GM23338 (cell line): ENCODE results near the gene CLC. TPM values are rescaled to one million over a fixed set of nuclear protein-coding genes. Genes with fewer than 3 reads are reported as not detected.

Source experiments
- ATAC-seq: fragments of 200-7000 bp; cut with Tn5 transposase; 3 replicates; pipeline ENCODE4 v1.9.1; 2020
- DNase-seq: peaks from one replicate; pipeline ENCODE4 v3.0.0-alpha.2; 2015; ENCODE audit warnings: low spot score
- H2AFZ ChIP-seq: fragments of 200-600 bp; sonication (generic); 2 replicates; pipeline ENCODE4 v1.8.0; 2016; ENCODE audit warnings: antibody characterized with exemption, mild to moderate bottlenecking, moderate library complexity
- H3F3A ChIP-seq: fragments of 200-600 bp; sonication (generic); replicated peaks from 2 replicates; pipeline ENCODE4 v1.8.0; 2017; ENCODE audit warnings: antibody characterized with exemption, mixed run types, low read depth
- H3K27ac ChIP-seq: fragments of 200-600 bp; sonication (generic); 2 replicates; pipeline ENCODE4 v1.6.1; 2016; ENCODE audit warnings: low read depth
- H3K27me3 ChIP-seq: fragments of 200-600 bp; sonication (generic); 2 replicates; pipeline ENCODE4 v1.8.0; 2016; ENCODE audit warnings: mild to moderate bottlenecking, mixed run types, moderate library complexity; ENCODE audit not compliant: insufficient read depth
- H3K36me3 ChIP-seq: fragments of 200-600 bp; sonication (generic); 2 replicates; pipeline ENCODE4 v1.8.0; 2016; ENCODE audit warnings: mild to moderate bottlenecking; ENCODE audit not compliant: insufficient read depth
- H3K4me1 ChIP-seq: fragments of 200-600 bp; sonication (generic); 2 replicates; pipeline ENCODE4 v1.8.0; 2016; ENCODE audit warnings: mild to moderate bottlenecking, moderate library complexity; ENCODE audit not compliant: insufficient read depth
- H3K4me2 ChIP-seq: fragments of 200-600 bp; sonication (generic); 2 replicates; pipeline ENCODE4 v1.7.1; 2017; ENCODE audit warnings: mixed run types
- H3K4me3 ChIP-seq: fragments of 200-600 bp; sonication (generic); 2 replicates; pipeline ENCODE4 v1.6.1; 2016; ENCODE audit warnings: mixed run types
- H3K79me2 ChIP-seq: fragments of 200-600 bp; sonication (generic); replicated peaks from 2 replicates; pipeline ENCODE4 v1.8.0; 2017; ENCODE audit warnings: mild to moderate bottlenecking; ENCODE audit not compliant: insufficient read depth
- H3K9me2 ChIP-seq: fragments of 200-600 bp; sonication (generic); 2 replicates; pipeline ENCODE4 v1.8.0; 2017; ENCODE audit not compliant: insufficient read depth
- H4K20me1 ChIP-seq: fragments of 200-600 bp; sonication (generic); replicated peaks from 2 replicates; pipeline ENCODE4 v1.8.0; 2017; ENCODE audit warnings: mild to moderate bottlenecking; ENCODE audit not compliant: insufficient read depth
- H3K27ac Mint-ChIP-seq: 2 replicates; pipeline ENCODE4 v1.8.0; 2020; ENCODE audit warnings: inconsistent platforms, mild to moderate bottlenecking, moderate library complexity, mixed read lengths
- H3K27me3 Mint-ChIP-seq: 3 replicates; pipeline ENCODE4 v1.8.0; 2022; ENCODE audit warnings: low read depth, mild to moderate bottlenecking, moderate library complexity, mixed read lengths, inconsistent platforms; ENCODE audit not compliant: insufficient read depth, poor library complexity
- H3K36me3 Mint-ChIP-seq: 3 replicates; pipeline ENCODE4 v1.8.0; 2021; ENCODE audit warnings: low read depth, mild to moderate bottlenecking, inconsistent platforms, moderate library complexity, mixed read lengths
- H3K4me1 Mint-ChIP-seq: 3 replicates; pipeline ENCODE4 v1.8.0; 2020; ENCODE audit warnings: mild to moderate bottlenecking, inconsistent platforms, mixed read lengths
- H3K4me3 Mint-ChIP-seq: 3 replicates; pipeline ENCODE4 v1.8.0; 2021; ENCODE audit warnings: moderate library complexity, mild to moderate bottlenecking, inconsistent platforms, mixed read lengths
- H3K9me3 Mint-ChIP-seq: 3 replicates; pipeline ENCODE4 v1.8.0; 2020; ENCODE audit warnings: moderate library complexity, mild to moderate bottlenecking, inconsistent platforms, mixed read lengths
- CREB1 ChIP-seq: fragments of 250-450 bp; sonication (Bioruptor Pico); IDR thresholded peaks from 2 replicates; pipeline ENCODE4 v1.5.0; 2020; ENCODE audit warnings: low read depth, mild to moderate bottlenecking, moderate library complexity
- ETS1 ChIP-seq: IDR thresholded peaks from 2 replicates; pipeline ENCODE4 v1.6.1; 2016; ENCODE audit warnings: antibody characterized with exemption
- EZH2 ChIP-seq: fragments of 200-600 bp; sonication (generic); IDR thresholded peaks from one replicate; pipeline ENCODE4 v1.8.0; 2017; ENCODE audit warnings: antibody characterized with exemption, mild to moderate bottlenecking, low read depth; ENCODE audit not compliant: unreplicated experiment
- EZH2phosphoT487 ChIP-seq: fragments of 200-600 bp; sonication (generic); IDR thresholded peaks from one replicate; pipeline ENCODE4 v1.8.1; 2018; ENCODE audit warnings: antibody characterized with exemption; ENCODE audit not compliant: unreplicated experiment
- JUNB ChIP-seq: IDR thresholded peaks from one replicate; pipeline ENCODE4 v1.6.1; 2016; ENCODE audit warnings: antibody characterized with exemption; ENCODE audit not compliant: unreplicated experiment
- NANOG ChIP-seq: IDR thresholded peaks from 2 replicates; pipeline ENCODE4 v1.6.1; 2016; ENCODE audit warnings: antibody characterized with exemption, borderline replicate concordance
- POLR2AphosphoS5 ChIP-seq: IDR thresholded peaks from 2 replicates; pipeline ENCODE4 v1.6.1; 2016; ENCODE audit warnings: antibody characterized with exemption, low read depth
- REST ChIP-seq: IDR thresholded peaks from one replicate; pipeline ENCODE4 v1.6.1; 2018; ENCODE audit warnings: antibody characterized with exemption; ENCODE audit not compliant: unreplicated experiment
- STAT1 ChIP-seq: IDR thresholded peaks from one replicate; pipeline ENCODE4 v1.6.1; 2016; ENCODE audit warnings: antibody characterized with exemption; ENCODE audit not compliant: unreplicated experiment
- ZNF114 ChIP-seq: fragments of 250-450 bp; sonication (Bioruptor Pico); IDR thresholded peaks from 2 replicates; pipeline ENCODE4 v1.5.0; 2020; ENCODE audit warnings: mild to moderate bottlenecking, moderate library complexity
- ZNF331 ChIP-seq: fragments of 250-450 bp; sonication (Bioruptor Pico); IDR thresholded peaks from 2 replicates; pipeline ENCODE4 v1.5.0; 2020; ENCODE audit warnings: low read depth, mild to moderate bottlenecking, moderate library complexity
- polyA plus RNA-seq: library from polyadenylated mRNA; unstranded; fragments of >200 nt; fragmentation: Nextera tagmentation; extraction: Ambion mirVana; gene quantifications from 2 replicates; pipeline ENCODE4 v1.2.1, GENCODE V29; 2016
- total RNA-seq: library from RNA; depleted of rRNA; stranded (reverse); fragments of >200 nt; shearing (Covaris generic); gene quantifications from 2 replicates; pipeline ENCODE4 v1.2.3, GENCODE V29; 2014
- TF ChIP-seq, protein P1 (sequence below), 2 experiments: fragments of 200-600 bp in 1 of 2; sonication (generic) in 1 of 2; conservative IDR thresholded peaks; 2 replicates each; pipeline versions ENCODE4 v1.5.1 to v1.6.1; 2016 to 2017; ENCODE audit warnings: antibody characterized with exemption in 2 of 2, low read depth in 2 of 2, mild to moderate bottlenecking in 2 of 2, moderate library complexity in 1 of 2
- TF ChIP-seq, protein P2 (sequence below): fragments of 250-450 bp; sonication (Bioruptor Pico); IDR thresholded peaks from 2 replicates; pipeline ENCODE4 v1.5.0; 2020; ENCODE audit warnings: mild to moderate bottlenecking, moderate library complexity

CLC gene
- total and polyA plus RNA-seq, 2 experiments from 2014 or later, result not detected

DNA sequence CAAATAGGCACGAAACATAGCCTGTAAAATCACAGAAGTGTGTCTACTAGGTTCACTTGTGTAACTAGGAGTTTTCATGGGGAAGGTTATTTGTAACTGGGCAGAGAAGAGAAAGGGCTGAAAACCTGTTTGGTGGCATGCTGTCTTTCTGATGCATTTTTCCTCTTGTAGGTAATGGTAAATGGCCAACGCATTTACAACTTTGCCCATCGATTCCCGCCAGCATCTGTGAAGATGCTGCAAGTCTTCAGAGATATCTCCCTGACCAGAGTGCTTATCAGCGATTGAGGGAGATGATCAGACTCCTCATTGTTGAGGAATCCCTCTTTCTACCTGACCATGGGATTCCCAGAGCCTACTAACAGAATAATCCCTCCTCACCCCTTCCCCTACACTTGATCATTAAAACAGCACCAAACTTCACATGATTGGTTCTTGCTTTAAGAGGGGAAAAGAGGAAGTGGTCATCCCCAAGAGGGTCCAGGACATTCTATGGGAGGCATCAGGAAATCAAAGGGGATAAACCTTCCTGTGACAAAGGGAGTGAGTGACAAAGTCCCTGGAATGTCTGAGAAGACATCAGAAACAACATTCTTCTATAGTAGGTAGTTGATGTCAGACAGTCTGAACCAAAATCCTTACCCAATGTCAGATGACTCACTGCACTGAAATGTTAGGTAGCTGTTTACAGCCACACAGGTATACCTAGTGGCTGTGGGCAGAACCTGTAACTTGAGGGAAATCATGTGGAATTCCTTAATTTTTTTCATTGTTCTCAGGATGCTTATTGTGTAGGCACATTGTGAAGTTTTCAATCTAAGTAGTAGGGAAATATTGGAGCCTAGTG lies 28.6 kb downstream of the CLC start:
- Histone ChIP-seq H3K4me2 (no peak overlapping the region), H3K79me2 (no peaks in the 10 kb centered on the region), H3K36me3 (no peaks in the 10 kb centered on the region), H3K9me2 (no peaks in the 10 kb centered on the region), H3K27ac (no peak overlapping the region), H2AFZ (no peak overlapping the region), H3K4me3 (no peak overlapping the region), H3K27me3 (no peaks in the 10 kb centered on the region; the same call in 1 of the 2 replicates), H3K4me1 (no peaks in the 10 kb centered on the region), H3F3A (no peaks in the 10 kb centered on the region), H4K20me1 (no peaks in the 10 kb centered on the region)
- ATAC-seq (no peak), DNase-seq (no peak)
- peaks cover 4% of the 10 kb centered on the region for H3K27me3 Mint-ChIP-seq
- H3K27ac Mint-ChIP-seq, result no peak overlapping the region
- H3K36me3 Mint-ChIP-seq, result no peaks in the 10 kb centered on the region
- H3K4me3 Mint-ChIP-seq, result no peak overlapping the region
- H3K9me3 Mint-ChIP-seq, result peaks cover 7% of the 10 kb centered on the region; the same call in 1 of the 3 replicates
- no peak for TF ChIP-seq NANOG
- no peak for TF ChIP-seq JUNB
- no peak for TF ChIP-seq CREB1
- TF ChIP-seq ETS1, result no peak
- TF ChIP-seq REST, result no peak
- TF ChIP-seq, protein P1, sequence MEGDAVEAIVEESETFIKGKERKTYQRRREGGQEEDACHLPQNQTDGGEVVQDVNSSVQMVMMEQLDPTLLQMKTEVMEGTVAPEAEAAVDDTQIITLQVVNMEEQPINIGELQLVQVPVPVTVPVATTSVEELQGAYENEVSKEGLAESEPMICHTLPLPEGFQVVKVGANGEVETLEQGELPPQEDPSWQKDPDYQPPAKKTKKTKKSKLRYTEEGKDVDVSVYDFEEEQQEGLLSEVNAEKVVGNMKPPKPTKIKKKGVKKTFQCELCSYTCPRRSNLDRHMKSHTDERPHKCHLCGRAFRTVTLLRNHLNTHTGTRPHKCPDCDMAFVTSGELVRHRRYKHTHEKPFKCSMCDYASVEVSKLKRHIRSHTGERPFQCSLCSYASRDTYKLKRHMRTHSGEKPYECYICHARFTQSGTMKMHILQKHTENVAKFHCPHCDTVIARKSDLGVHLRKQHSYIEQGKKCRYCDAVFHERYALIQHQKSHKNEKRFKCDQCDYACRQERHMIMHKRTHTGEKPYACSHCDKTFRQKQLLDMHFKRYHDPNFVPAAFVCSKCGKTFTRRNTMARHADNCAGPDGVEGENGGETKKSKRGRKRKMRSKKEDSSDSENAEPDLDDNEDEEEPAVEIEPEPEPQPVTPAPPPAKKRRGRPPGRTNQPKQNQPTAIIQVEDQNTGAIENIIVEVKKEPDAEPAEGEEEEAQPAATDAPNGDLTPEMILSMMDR (conservative IDR thresholded peaks at IDR 0.05; ENCODE audit: low read depth in 2 of 2), result no peak
- no peak for TF ChIP-seq STAT1
- no peak for TF ChIP-seq ZNF331
- TF ChIP-seq EZH2phosphoT487, result no peak
- TF ChIP-seq ZNF114 (CRISPR knock-in tag), result no peak
- TF ChIP-seq, protein P2, sequence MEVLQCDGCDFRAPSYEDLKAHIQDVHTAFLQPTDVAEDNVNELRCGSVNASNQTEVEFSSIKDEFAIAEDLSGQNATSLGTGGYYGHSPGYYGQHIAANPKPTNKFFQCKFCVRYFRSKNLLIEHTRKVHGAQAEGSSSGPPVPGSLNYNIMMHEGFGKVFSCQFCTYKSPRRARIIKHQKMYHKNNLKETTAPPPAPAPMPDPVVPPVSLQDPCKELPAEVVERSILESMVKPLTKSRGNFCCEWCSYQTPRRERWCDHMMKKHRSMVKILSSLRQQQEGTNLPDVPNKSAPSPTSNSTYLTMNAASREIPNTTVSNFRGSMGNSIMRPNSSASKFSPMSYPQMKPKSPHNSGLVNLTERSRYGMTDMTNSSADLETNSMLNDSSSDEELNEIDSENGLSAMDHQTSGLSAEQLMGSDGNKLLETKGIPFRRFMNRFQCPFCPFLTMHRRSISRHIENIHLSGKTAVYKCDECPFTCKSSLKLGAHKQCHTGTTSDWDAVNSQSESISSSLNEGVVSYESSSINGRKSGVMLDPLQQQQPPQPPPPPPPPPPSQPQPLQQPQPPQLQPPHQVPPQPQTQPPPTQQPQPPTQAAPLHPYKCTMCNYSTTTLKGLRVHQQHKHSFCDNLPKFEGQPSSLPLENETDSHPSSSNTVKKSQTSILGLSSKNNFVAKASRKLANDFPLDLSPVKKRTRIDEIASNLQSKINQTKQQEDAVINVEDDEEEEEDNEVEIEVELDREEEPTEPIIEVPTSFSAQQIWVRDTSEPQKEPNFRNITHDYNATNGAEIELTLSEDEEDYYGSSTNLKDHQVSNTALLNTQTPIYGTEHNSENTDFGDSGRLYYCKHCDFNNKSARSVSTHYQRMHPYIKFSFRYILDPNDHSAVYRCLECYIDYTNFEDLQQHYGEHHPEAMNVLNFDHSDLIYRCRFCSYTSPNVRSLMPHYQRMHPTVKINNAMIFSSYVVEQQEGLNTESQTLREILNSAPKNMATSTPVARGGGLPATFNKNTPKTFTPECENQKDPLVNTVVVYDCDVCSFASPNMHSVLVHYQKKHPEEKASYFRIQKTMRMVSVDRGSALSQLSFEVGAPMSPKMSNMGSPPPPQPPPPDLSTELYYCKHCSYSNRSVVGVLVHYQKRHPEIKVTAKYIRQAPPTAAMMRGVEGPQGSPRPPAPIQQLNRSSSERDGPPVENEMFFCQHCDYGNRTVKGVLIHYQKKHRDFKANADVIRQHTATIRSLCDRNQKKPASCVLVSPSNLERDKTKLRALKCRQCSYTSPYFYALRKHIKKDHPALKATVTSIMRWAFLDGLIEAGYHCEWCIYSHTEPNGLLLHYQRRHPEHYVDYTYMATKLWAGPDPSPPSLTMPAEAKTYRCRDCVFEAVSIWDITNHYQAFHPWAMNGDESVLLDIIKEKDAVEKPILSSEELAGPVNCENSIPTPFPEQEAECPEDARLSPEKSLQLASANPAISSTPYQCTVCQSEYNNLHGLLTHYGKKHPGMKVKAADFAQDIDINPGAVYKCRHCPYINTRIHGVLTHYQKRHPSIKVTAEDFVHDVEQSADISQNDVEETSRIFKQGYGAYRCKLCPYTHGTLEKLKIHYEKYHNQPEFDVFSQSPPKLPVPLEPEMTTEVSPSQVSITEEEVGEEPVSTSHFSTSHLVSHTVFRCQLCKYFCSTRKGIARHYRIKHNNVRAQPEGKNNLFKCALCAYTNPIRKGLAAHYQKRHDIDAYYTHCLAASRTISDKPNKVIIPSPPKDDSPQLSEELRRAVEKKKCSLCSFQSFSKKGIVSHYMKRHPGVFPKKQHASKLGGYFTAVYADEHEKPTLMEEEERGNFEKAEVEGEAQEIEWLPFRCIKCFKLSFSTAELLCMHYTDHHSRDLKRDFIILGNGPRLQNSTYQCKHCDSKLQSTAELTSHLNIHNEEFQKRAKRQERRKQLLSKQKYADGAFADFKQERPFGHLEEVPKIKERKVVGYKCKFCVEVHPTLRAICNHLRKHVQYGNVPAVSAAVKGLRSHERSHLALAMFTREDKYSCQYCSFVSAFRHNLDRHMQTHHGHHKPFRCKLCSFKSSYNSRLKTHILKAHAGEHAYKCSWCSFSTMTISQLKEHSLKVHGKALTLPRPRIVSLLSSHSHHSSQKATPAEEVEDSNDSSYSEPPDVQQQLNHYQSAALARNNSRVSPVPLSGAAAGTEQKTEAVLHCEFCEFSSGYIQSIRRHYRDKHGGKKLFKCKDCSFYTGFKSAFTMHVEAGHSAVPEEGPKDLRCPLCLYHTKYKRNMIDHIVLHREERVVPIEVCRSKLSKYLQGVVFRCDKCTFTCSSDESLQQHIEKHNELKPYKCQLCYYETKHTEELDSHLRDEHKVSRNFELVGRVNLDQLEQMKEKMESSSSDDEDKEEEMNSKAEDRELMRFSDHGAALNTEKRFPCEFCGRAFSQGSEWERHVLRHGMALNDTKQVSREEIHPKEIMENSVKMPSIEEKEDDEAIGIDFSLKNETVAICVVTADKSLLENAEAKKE (CRISPR knock-in tag), result no peak
- TF ChIP-seq EZH2, result no peak
- no peak for TF ChIP-seq POLR2AphosphoS5
- no peaks in the 10 kb centered on the region for H3K4me1 Mint-ChIP-seq
